Measurements from ENCODE around the gene LRMDA.

Gene LRMDA

GRCh38 chr10:76082232-76082631 is 650.8 kb downstream of the LRMDA start:
- no peak for DNase-seq (ENCODE audit: low read depth, low spot score)

GRCh38 chr10:76082956-76083355 is 651.5 kb downstream of the LRMDA start:
- no peak for DNase-seq (ENCODE audit: low read depth, low spot score)

DNA sequence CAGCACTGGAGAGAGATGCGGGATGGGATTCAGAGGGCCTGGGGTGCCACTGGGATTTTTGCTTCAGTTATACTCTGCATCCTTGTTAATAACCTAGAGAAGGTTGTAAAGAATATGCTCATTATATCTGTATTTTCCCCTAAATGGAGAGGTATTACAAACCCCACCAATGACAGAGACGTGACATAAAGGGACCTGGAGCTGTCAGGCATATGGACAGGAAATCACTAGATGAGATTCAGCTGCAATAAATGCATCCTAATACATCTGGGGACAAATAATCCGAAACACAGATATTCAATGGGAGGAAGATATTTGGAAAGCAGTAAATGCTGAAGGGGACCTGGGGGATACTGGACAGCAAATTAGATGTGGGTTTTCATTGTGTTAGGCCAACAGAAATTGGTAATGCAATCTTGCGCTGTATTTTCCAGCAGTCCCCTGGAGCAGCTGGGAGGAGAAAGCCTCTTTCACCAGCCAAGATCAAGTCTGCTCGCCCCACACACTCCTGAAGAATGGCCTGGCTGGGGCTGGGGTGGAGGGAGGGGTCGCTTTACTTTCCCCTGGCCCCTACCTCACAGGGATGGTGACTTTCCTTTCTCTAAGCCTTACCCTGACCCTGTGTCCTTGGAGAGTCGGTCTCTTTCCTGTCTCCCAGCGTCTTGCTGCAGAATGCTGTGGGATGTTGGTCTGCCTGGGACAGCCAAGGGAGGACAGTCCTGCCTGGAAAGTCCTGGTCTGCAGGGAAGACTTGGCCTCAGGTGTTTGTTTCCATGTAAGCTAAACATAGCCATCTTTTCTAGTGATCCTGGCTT is 653.8 kb downstream of the LRMDA start:
- no peak for DNase-seq (ENCODE audit: low read depth, low spot score)

GRCh38 chr10:76085817-76086167 is 654.4 kb downstream of the LRMDA start:
- DNase-seq (ENCODE audit: low read depth, low spot score) = no peak

- DNase-seq (ENCODE audit: low read depth, low spot score) = no peak
Measured at GRCh38 chr10:76086170-76086760, 654.8 kb downstream of the LRMDA start.

DNA sequence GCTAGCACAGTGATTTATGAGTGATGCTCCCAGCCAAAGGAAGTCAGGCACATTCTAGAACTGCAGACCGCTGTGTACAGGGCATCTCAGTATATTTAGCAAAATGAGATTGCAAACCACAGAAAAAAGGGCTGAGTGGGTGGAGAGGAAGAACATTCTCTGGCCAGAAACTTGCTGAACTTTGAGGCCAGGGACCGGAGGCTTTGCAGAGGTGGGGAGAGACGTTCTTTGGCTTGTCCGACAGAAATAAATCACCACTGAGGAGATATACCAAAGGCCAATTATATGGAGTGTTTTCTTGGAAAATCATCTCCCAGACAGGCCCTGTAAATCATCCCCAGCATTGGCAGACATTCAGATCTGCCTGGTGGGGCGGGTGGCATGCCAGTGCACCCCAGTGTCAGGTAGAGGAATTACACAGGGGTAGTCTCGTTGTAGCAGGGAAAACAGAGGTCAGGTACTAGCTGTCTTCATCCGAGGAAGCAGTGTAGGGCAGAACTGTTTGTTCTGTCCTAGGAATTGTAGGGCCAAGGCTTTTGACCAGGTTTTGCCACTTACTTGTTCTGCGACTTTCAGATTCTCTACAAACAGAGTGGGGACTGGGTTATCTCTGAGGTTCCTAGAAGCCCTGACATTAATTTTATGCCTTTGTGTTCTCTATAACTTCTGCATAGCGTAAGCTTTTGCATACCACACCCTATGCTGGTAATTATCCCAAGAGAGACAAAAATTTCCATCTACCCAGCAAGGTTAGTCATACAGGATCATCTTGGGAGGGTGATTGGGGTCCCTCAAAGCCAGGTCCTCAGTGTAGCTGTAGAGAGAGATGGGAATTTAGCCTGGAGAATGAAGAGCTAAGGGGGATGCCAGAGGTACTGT is 655.6 kb downstream of the LRMDA start:
- DNase-seq (ENCODE audit: low read depth, low spot score) = no peak

GRCh38 chr10:76088008-76088407 is 656.6 kb downstream of the LRMDA start:
- no peak for DNase-seq (ENCODE audit: low read depth, low spot score)

- DNase-seq (ENCODE audit: low read depth, low spot score) = no peak
Measured at GRCh38 chr10:76088980-76089379, 657.6 kb downstream of the LRMDA start.

DNA sequence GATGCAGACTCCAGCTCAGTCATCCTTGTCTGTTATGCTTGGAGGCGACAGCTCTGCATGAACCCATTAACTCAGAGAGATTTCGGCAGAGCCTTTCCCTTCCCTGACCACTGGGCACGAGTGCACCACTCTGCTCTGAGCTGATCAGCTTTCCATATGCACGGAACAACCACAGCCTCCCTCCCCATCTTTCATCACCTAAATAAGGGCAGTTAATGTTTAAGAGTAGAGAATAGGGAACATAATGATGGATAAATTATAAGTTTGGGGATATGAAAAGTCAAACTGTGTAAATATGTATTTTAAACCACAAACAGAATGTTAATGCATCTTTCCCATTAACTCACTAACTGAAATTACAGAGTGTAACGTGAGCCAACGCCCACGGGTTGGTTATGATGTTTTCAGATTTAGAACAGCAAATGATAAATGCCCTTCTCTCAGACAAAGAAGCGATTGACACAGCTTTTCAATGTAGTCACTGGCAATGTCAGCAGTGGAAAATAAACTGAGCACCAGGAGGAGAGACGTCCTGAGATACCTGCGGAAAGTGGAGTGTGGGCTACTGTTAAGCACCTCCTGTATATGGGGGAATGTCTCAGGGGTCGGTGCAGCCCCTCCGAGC is 658.2 kb downstream of the LRMDA start:
- no peak for DNase-seq (ENCODE audit: low read depth, low spot score)

DNA sequence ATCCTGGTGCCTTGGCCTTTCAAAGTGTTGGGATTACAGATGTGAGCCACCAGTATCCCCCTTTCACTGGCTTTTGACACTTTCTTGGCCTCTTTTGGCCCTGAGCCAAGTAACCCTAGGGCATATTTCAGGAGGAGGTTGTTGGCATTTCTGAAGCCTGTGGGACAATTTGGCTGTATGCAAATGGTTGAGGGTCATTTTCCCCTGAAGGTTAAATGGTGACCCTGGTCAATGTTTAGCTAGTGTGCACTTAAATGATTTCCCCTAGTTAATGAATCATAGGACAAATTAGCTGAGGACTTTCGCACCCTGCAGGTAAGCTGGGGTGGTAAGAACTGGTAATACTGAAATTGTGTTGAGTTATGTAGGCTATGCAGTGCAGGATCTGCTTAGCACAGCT is 660.5 kb downstream of the LRMDA start:
- no peak for DNase-seq (ENCODE audit: low read depth, low spot score)

DNA sequence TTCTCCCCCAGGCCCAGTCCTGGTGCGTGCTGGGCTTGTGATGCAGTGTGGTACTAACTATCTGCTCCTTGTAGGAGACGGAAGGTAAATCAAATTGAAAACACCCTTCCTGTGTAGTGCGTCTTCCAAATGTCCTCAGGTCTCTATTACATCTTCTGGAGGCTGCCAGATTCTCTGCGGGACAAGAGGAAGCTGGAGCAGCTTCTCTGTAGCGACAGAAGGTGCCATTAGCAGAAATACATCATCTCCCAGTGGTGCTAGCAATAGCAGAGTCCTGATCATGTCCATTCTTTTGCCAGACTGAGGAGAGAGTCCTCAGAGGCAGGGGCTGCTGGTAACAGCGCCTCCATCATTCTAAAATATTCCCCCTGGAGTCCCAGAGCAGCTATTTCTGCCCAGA is 675.2 kb downstream of the LRMDA start:
- no peak for DNase-seq (ENCODE audit: low read depth, low spot score)

DNA sequence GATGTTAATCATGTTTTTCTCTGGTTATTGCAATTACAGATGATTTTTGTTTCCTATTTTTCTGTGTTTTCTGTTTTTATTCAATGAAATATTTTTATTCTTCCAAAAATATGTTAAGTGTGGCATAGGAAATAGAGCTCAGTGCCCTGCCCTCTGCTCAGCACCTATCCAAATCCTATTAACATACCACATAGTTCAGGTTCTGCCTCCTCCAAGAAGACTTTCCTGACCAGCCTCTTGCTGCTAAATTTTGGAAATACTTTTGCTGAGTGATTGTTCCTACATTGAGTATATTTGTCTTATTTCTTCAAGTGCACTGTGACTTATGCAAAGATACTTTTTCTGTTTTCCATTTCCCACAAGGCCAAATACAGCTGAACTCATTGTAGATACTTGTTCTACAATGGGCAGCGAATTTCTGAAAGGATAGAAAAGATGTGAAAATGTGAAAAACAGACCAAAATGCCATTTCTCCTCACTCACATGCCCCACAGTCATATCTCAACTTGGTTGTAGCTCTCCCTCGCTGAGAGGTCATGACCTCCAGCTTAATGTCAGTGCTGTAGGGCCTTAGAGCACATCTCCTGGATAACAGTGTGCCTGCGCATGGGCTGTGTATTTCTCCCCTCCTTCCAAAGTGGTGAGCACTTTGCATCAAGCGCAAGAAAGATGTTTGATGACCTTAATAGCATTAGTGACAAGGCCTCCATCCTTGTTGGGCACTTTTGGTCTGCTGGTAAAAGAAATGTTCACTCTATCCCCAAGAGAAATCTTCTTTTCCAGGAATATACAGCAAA is 677.3 kb downstream of the LRMDA start:
- DNase-seq (ENCODE audit: low read depth, low spot score) = no peak

GRCh38 chr10:76111404-76111803 is 680.0 kb downstream of the LRMDA start:
- DNase-seq (ENCODE audit: low read depth, low spot score) = no peak

DNA sequence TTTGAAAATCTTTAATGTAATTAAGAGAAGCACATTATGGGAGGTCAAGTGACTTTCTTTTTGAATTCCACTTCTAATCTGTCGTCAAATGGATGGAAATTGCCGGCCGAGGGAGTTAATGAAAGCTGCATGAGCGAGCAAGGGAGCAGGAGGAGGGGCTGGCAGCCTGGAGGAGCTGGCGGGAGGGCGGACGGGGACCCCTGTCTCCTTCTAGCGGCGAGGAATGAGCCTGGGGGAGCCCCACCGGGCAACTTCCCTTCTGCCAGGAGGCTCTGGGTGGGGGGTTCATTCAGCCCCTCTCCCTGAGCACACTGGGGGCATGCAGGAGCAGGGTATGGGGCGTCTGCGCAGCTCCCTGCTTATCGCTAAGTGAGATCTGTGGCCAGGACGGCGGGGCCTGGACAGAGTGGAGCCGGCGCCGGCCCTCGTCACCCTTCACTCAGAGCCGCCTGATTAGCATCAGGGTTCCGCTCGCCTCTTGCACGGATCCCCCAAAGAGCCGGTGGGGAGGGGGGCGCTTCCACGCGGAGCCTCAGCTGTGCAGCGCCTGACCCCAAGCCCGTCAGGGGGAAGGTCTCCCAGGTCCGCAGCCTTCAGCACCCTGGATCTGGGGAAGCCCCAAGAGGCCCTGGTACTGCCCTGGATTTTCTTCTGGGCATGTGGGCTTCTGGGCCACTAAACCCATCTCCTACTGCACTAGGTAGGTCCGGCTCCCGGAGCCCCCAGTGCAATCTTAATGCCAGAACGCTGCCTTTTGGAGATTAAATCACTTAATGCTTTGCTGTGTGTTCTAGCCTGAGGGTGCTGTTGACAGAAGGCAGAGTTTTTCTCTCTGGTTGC is 680.8 kb downstream of the LRMDA start:
- DNase-seq (ENCODE audit: low read depth, low spot score) = no peak

- no peak for DNase-seq (ENCODE audit: low read depth, low spot score)
Measured at GRCh38 chr10:76112826-76113150, 681.4 kb downstream of the LRMDA start.

- no peak for DNase-seq (ENCODE audit: low read depth, low spot score)
Measured at GRCh38 chr10:76113952-76114351, 682.5 kb downstream of the LRMDA start.

DNA sequence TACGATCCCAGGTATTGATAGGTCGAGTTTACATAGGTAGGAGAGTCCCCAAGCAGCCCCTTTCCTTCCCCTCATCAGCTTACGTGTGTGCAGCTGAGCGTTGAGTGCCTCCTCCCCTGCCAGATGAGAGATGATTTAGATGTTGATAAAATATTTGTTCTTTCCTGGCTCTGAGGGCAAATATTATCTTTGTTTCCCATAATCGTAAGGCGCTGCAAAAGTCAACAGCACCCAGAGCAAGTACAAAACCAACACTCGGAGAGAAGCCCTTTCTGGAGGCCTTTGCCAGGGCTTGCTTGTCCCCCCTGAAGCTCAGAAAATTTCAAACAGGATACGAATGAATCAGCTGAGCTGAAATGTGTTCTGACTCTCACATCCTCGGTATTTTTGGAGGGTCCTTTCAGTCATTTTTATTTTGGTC is 683.2 kb downstream of the LRMDA start:
- no peak for DNase-seq (ENCODE audit: low read depth, low spot score)

DNA sequence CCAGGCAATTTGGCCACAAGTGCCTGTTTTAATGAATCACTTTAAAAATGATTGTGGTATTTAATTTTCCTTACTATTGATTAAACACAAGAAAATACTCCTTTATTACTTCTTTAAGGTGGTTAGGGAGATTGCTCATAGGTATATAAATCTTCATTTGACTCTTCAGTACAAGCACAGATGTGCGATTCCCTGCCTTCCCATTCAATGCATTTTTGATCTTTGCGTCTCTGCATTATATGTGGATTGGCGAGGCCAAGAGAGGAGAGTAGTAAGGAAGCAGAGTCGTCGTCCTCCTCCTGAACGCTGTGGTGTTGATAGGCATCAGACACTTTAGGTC is 683.7 kb downstream of the LRMDA start:
- no peak for DNase-seq (ENCODE audit: low read depth, low spot score)

DNA sequence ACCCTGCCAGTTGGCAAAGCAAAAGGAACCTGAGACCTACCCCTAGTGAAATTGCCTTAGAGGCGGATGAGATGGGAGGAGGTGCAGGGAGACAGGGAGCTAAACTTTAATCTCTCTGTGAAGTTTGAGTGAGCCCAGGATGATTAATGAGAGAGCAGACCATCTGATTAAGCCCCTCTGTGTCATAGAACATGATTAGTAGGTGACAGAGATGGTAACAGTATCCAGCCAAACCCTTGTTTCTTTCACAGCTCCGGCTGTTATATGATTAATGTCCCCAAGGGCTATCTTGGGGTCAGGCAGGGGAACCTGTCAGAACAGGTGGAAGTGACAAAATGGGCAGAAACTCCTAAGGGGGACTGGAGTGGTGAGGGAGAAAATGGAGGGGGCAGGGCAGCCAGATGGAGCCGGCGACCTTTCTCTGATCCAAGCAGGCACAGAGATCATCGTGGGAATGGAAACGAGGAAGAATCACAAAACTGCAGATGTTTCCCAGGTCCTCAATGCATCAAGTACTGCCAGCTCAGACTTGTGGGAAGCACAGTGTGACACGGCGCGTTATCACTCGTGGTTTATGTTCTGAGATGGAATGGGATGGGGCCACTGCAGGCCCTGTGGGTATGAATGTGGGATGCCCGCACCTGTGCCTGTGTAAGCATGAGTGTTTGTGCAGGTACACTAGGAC is 684.2 kb downstream of the LRMDA start:
- no peak for DNase-seq (ENCODE audit: low read depth, low spot score)

DNA sequence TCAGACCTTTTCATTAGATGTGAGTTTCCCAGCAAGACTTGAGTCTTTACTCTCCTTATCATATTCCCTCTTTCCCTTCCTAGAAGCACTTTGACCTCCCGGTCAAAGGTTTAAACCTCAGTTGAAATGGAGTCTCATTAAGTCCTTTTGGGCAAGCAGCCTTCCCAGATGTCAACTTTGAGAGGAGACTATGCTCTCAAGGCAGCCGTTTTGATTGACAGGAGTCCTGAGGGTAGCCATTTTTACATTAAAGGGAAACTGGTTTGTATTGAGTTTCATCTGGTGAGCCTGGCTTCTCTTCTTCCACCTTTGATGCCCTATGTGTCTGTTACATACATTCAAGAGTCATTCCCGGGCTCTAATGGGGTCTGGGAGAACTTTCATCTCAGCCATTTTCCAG is 685.1 kb downstream of the LRMDA start:
- DNase-seq (ENCODE audit: low read depth, low spot score) = no peak

Measured in brain pericyte (primary cell).